HG02870 (cell line): ENCODE measurements around the gene FDPS.
"Not testable (repeated sequence)": the region's sequence is repeated elsewhere in the genome, so short reads cannot be mapped to it uniquely, and the experiment has no call there.

Experiments used
- ATAC-seq: cut with Tn5 transposase; IDR thresholded peaks from one replicate; pipeline ENCODE4 v1.9.1; 2021; ENCODE audit warnings: mild to moderate bottlenecking, moderate library complexity; ENCODE audit not compliant: unreplicated experiment

Gene FDPS

DNA sequence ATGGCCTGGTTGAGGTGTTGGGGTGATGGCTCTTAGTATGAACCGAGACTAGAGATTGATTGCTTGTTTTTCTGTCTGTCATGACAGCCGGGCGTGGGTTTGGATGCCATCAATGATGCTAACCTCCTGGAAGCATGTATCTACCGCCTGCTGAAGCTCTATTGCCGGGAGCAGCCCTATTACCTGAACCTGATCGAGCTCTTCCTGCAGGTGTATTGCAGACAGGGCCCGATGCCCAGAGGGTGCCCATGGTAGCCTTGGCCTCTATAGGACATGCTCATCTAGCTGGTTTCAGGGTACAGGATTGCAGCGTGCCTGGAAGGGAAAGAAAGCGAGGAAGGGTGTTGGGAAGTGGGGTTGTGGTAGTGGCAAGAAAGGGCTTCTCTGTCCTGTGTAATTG is 9.4 kb downstream of the FDPS start:
- no peak for ATAC-seq

DNA sequence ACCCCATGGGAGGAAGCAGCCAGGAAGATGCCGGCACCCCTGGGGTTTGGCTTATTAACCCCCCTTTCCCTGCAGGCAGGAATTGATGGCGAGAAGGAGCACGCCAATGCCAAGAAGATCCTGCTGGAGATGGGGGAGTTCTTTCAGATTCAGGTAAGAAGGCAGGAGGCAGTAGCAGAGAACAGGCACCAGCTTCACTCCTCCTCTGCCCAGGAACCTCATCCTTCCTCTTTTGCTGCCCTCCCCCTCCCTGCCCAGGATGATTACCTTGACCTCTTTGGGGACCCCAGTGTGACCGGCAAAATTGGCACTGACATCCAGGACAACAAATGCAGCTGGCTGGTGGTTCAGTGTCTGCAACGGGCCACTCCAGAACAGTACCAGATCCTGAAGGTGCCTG is 10.9 kb downstream of the FDPS start:
- ATAC-seq: no peak

DNA sequence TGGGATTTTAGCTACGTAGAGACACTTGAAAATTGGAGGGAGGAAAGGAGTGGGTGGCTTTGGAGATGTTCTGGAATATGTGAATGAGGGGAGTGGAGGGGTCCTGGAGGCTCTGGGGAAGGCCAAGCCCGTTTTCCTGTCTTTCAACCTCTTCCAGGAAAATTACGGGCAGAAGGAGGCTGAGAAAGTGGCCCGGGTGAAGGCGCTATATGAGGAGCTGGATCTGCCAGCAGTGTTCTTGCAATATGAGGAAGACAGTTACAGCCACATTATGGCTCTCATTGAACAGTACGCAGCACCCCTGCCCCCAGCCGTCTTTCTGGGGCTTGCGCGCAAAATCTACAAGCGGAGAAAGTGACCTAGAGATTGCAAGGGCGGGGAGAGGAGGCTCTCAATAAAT is 11.6 kb downstream of the FDPS start:
- ATAC-seq: no peak

DNA sequence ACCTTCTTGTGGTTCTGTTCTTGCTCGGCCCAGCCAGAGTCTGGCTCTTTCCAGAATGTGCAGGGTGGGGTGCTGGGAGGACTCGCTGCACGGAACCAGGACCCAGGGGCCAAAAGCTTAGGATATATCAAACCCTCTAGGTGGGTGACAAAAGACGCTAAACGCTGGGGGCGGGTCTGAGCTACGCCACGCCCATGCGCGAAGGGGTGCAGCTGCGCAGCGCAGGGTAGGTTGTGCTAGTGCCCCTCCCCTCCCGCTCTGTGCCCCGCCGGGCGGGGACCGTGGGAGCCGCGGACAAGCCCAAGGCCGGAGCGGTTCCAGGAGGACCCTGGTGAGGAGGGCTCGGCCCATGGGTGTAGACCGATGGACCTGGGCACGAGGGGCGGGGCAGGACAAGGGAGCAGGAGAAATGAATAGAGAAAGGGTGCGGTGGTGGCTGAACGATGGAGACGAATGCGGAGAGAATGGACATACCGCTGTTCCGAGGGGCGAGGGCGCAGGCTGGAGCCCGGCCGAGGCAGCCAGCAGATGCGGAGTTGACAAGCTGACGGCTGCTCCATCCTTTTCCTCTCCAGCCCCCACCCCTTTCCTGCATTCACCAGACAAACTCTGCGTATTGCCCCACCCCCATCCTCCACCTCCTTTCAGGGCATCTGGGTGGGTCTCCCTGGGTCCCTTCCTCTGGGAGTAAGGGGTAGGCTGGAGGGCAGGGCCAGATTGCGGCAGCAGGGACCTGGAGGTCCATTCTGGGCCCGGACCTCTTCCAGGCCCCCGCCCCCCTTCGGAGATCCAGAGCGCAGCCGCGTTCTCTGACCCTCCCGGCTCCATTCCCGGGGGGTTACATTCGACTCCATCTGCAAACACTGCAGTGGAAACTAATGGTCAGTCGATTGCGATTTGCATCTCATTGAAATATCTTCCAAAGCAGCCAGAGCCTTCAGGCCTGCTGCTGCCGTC is 12.3 kb downstream of the FDPS start, which contains the start of gene RUSC1:
Gene RUSC1, plus strand, starts transcription at position 234 of the 957 bp plus-strand sequence. CDS start 880 bp downstream, outside the sequence.
- no peak for ATAC-seq

DNA sequence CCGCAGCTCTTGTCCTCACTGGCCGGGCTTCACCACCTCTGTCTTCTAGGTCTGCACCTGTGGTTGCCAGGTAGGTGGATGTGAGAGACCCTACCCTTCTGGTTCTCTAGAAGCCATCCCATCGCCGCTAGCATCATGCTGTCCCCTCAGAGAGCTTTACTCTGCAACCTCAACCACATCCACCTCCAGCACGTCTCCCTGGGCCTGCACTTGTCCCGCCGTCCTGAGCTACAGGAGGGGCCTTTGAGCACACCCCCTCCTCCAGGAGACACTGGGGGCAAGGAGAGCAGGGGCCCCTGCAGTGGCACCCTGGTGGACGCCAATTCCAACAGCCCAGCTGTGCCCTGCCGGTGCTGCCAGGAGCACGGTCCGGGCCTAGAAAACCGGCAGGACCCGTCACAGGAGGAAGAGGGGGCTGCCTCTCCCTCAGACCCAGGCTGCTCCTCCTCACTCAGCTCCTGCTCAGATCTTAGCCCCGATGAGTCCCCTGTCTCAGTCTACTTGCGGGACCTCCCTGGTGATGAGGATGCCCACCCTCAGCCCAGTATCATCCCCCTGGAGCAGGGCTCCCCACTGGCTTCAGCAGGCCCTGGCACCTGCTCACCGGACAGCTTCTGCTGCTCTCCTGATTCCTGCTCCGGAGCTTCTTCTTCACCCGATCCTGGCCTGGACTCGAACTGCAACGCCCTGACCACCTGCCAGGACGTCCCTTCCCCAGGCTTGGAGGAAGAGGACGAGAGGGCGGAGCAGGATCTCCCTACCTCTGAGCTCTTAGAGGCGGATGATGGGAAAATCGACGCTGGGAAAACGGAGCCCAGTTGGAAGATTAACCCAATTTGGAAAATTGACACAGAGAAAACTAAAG is 13.2 kb downstream of the FDPS start:
- ATAC-seq: no peak

DNA sequence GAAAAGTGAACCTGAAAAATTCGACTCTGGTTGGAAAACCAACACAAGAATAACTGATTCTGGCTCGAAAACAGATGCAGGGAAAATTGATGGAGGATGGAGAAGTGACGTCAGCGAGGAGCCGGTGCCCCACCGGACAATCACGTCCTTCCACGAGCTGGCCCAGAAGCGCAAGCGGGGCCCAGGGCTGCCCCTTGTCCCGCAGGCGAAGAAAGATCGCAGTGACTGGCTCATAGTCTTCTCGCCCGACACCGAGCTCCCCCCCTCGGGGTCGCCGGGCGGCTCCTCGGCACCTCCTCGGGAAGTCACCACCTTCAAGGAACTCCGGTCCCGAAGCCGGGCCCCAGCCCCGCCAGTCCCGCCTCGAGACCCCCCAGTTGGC is 13.9 kb downstream of the FDPS start:
- no peak for ATAC-seq

DNA sequence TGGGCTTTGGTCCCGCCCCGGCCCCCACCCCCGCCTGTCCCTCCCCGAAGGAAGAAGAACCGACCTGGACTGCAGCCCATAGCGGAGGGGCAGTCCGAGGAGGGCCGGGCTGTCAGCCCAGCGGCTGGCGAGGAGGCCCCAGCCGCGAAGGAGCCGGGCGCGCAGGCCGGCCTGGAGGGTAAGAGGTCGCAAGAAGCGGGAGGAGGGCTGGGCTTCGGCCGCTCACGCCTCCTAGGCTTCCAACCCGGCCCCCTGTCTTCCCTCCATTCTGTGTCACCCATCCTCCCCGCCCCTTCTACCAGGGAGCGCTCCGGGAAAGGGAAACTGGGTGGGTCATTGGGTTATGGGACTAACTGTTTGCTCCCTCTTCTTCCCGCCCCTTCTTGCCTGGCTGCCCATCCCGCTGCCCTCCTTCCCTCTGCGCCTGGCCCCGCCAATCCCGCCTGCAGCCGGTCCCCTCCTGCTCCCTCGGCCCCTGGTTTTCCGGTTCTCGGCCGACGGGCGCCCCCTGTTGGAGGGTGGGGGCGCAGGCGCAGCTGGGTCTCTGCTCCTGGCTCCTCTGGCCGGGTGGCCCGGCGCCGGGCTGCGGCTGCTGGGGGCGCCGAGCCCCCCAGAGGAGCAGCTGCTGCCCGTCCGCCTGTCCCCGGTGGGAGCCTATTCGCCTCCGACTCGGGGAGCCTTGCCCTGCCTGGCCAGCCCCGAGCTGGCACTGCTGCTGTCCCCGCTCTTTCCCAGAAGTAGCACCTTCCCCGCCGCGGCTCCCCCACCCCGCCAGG is 14.5 kb downstream of the FDPS start:
- ATAC-seq: peak; percentile 43

DNA sequence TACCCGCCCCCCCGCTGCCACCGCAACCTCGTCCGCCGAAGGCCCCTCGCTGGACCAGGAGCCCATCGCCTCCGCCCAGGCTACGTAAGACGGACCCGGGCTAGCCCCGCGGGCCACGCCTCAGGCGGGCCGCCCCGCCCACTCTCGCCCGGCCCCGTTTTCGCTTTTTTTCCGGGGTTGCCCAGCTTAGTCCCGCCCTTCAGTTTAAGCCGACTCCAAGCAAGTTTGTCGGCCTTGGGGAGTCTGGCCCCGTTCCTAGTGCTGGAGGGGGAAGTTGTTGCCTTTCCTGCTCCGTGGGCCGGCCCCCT is 15.0 kb downstream of the FDPS start:
- ATAC-seq: peak; percentile 38

DNA sequence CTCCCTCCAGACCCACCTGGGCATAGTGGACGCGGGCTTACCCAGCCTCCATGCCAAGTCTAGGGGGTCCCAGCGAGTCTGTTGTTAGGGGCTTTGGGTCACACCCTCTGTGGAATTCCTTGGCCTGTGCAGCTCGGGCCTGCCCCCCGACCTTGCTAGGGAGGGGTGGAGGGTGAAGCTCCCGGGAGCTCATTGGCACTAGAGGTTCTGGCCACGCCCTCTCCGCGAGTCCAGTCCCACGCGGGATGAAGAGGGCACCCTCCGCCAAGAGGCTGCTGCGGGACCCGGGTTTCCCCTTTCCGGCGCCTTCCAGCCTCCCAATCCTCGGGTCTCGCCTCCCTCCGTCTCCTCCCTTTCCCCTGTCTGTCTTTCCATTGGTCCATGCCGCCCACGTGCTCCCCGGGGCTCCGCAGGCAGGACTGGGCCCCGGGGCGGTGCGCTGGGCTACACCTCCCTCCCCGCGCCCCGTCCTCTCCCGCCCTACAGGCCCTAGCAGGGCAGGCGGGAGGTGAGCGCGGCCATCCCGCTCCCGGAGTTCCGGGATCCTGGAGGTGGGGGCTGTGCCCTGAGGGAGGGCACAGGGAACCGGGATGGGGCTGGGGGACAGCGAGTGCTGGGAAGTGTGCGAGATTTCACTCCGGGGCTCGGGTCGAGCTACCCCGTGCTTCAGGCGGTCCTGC is 15.5 kb downstream of the FDPS start:
- ATAC-seq: peak; percentile 60

DNA sequence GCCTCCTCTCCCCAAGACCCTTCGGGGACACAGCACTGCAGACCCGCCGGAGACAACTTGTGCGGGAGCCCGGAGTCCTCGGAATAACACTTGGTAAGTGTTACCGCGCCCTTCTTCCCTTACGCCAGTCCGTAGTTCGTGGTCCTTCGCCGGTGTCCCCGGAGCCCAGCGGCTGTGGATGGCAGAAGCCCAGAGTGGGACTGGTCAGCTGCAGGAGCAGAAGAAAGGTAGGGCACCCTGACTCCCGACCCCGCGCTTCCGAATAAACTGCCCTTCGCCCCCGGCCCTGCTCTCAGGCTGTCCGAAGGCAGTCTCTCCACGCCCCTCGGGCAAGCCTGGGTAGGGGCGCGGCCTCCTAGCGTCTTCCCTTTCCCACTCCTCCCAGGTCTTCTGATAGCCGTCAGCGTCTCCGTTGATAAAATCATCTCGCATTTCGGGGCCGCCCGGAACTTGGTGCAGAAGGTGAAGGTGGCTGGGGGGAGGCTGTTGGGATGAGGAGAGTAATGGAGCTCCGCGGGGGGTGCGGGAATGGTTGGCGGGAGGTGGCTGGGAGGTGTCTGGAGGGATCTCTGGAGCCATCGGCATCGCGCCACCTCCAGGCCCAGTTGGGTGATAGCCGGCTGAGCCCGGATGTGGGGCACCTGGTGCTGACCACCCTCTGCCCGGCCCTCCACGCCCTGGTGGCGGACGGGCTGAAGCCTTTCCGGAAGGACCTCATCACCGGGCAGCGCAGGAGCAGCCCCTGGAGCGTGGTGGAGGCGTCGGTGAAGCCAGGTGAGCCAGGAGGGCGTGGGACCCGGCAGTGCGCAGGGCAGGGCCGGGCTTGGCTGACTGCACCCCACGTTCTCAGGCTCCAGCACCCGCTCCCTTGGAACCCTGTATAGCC is 16.3 kb downstream of the FDPS start:
- ATAC-seq: no peak

DNA sequence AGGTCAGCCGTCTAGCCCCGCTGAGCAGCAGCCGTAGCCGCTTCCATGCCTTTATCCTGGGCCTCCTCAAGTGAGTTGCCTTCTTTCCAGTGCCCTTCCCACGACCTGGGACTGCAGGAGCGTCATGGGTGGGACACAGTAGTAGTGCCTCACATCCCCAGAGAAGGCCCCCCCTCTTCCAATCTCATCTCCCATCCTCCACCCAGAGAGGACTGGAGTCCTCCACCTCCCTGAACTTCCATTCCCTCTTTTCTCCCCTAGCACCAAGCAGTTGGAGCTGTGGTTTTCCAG is 16.9 kb downstream of the FDPS start:
- ATAC-seq: no peak

DNA sequence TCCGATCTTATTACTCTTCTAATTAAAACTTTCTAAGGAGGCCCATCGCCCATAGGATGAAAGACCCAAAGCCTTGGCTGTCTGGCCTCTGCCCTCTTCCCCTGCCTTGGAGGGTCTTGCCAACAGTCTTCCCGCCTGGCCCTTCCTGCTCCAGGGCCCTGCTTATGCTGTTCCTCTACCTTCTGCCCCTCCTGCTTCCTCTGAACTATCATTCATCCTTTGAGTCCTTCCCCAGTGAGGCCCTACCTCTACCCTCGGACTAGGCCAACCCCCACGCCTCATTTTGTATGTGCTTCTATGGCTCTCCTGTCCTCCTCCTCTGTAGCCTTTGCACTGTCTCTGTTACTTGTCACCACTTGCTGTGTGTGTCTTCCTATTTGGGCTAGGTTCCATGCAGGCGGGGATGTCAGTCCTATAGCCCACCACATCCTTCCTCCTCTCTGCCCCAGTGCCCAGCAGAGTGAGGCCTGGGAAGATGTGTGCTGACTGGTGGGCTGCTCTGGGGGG is 17.4 kb downstream of the FDPS start:
- no peak for ATAC-seq

DNA sequence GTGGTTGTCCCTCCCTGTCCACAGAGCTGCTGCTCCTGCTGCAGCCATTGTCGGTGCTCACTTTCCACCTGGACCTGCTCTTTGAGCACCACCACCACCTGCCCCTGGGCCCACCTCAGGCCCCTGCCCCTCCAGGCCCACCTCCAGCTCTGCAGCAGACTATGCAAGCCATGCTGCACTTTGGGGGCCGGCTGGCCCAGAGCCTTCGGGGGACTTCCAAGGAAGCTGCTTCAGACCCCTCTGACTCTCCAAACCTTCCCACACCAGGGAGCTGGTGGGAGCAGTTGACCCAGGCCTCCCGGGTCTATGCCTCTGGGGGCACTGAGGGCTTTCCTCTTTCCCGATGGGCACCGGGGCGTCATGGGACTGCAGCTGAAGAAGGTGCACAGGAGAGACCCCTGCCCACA is 18.0 kb downstream of the FDPS start:
- no peak for ATAC-seq

DNA sequence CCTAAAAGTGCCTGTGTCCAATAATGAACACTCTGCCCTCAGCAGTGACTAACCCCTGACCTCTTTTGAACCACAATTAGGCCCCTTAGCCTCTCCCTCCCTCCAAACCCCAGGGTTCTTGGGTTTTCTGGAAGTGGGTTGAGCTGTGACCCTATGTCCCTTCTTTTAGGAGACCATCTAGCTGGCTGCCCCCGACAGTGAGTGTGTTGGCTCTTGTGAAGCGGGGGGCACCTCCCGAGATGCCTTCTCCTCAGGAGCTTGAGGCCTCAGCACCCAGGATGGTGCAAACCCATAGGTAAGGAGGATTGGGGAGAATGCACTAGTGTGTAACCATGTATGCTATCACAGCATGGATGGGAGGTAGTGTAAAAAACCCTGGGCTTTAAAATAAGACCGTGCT is 19.3 kb downstream of the FDPS start:
- ATAC-seq: no peak

DNA sequence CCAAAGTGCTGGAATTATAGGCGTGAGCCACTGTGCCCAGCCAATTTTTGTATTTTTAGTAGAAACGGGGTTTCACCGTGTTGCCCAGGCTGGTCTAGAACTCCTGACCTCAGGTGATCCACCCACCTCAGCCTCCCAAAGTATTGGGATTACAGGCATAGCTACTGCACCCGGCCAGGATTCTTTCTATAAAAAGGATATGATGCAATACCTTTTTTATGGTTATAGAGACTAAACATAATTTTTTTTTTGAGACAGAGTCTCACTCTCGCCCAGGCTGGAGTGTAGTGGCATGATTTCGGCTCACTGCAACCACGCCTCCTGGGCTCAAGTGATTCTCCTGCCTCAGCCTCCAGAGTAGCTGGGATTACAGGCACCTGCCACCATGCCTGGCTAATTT is 20.2 kb downstream of the FDPS start:
- not testable (repeated sequence) for ATAC-seq

DNA sequence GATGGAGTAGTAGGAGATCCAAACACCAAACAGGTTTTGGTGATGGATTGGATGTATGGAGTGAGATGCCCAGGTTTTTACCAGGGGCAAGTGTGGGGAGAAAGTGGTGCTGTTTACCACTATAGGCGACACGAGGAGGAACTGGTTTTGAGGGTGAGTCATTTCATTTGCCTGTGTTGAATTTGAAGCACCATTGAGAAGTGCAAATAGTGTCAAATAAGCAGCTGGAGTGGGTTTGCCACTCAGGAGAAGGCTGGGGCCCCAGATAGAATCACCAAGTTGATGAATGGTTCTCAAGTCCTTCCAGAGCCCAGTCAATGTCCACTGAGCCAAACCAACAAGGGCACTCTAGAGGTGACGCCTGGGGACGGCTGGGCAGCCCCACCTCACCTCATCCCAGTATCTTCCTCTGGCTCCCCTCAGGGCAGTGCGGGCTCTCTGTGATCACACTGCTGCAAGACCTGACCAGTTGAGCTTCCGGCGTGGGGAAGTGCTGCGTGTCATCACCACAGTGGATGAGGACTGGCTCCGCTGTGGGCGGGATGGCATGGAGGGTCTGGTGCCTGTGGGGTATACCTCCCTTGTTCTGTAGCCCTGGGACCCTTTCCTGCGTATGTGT is 21.4 kb downstream of the FDPS start:
- no peak for ATAC-seq

DNA sequence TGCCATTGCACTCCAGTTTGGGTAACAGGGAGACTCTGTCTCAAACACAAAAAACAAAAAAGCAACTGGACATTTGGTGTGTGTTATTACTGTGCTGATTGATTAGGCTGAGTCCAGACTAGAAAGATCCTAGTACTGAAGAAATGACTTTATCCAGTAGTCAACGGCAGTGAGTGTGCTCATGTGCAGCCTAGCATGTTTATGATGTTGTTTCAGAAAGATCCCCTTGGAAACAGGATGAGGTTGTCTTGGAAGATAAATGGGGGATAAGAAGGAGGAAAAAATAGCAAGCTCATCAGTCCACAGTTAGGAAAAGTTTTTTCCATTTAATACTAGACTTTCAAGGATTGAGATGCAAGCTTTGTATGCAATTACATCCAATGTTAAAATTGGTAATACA is 26.3 kb downstream of the FDPS start:
- ATAC-seq: no peak

DNA sequence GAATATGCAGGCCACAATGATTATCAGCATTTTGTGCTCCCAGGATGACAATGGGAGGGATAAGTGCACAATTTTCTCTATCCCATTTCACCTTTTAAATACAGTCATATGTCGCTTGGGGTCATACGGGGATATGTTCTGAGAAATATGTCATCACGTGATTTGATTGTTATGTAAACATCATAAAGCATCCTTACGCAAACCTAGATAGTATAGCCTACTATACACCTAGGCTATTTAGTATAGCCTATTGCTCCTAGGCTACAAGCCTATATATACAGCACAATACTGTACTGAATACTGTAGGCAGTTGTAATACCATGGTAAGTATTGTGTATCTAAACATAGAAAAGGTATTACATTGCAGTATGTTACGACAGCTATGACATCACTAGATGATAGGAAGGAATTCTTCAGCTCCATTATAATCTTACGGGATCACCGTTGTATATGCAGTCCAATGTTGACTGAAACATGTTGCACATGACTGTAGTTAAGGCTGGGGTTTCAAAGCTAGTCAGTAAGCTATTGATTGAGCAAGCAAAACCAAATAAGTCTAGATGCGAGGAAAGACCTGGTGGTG is 30.9 kb downstream of the FDPS start:
- no peak for ATAC-seq

DNA sequence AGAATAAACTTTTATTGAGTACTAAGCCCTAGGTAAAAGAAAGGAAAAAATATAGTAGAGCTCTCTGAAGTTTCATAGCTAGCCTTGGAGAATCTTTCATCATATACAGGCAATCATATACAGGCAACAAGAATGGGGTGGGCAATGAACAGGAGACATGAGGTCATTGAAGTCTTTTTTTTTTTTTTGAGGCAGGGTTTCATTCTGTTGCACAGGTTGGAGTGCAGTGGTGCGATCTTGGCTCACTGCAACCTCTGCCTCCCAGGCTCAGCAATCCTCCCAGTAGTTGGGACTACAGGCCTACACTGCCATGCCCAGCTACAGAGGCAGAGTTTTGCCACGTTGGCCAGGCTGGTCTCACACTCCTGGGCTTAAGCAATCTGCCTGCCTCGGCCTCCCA is 34.2 kb downstream of the FDPS start:
- ATAC-seq: no peak
